Kidney tubule cell (primary cell): ENCODE measurements around the gene ATG4D.
"Not testable (repeated sequence)": the region's sequence is repeated elsewhere in the genome, so short reads cannot be mapped to it uniquely, and the experiment has no call there.

Experiments
- DNase-seq: peaks from one replicate; pipeline ENCODE4 v3.0.0-alpha.2; 2018; ENCODE audit warnings: low spot score

The ATG4D gene

GRCh38 chr19:10519421-10519820 lies 24.3 kb upstream of the ATG4D start:
- no peak for DNase-seq

GRCh38 chr19:10520652-10521318 lies 22.9 kb upstream of the ATG4D start:
- DNase-seq = no peak

GRCh38 chr19:10521461-10522171 lies 22.1 kb upstream of the ATG4D start:
- no peak for DNase-seq

- DNase-seq = no peak
These were observed 20.5 kb upstream of the ATG4D start for GRCh38 chr19:10523135-10523636.

GRCh38 chr19:10525636-10526035 lies 18.1 kb upstream of the ATG4D start:
- DNase-seq = no peak

GRCh38 chr19:10526887-10527286 lies 16.8 kb upstream of the ATG4D start:
- DNase-seq = not testable (repeated sequence)

- DNase-seq = no peak
These were observed 11.2 kb upstream of the ATG4D start for GRCh38 chr19:10532457-10532856.

GRCh38 chr19:10533646-10534386 lies 9.9 kb upstream of the ATG4D start:
- no peak for DNase-seq

- no peak for DNase-seq
These were observed 8.1 kb upstream of the ATG4D start for GRCh38 chr19:10535613-10536012.

GRCh38 chr19:10537668-10538067 lies 6.0 kb upstream of the ATG4D start:
- DNase-seq = no peak

GRCh38 chr19:10538204-10538983 lies 5.3 kb upstream of the ATG4D start:
- DNase-seq = no peak

- DNase-seq = not testable (repeated sequence)
These were observed 4.7 kb upstream of the ATG4D start for GRCh38 chr19:10539016-10539415.

GRCh38 chr19:10543059-10543419 lies 665 bp upstream of the ATG4D start:
- no peak for DNase-seq

GRCh38 chr19:10544242-10544752 lies 593 bp downstream of the ATG4D start:
- DNase-seq = no peak

- no peak for DNase-seq
These were observed 1.1 kb downstream of the ATG4D start for GRCh38 chr19:10544753-10545251.

- no peak for DNase-seq
These were observed 3.1 kb downstream of the ATG4D start for GRCh38 chr19:10546817-10547216.

- DNase-seq = no peak
These were observed 5.1 kb downstream of the ATG4D start for GRCh38 chr19:10548746-10549276.

GRCh38 chr19:10549733-10550132 lies 6.0 kb downstream of the ATG4D start:
- DNase-seq = no peak

GRCh38 chr19:10550336-10550735 lies 6.6 kb downstream of the ATG4D start:
- DNase-seq = no peak

- DNase-seq = not testable (repeated sequence)
These were observed 7.3 kb downstream of the ATG4D start for GRCh38 chr19:10551006-10551405.

- peak; percentile 44 for DNase-seq
These were observed 8.1 kb downstream of the ATG4D start for GRCh38 chr19:10551698-10552301.
